Activated T-helper 1 cell treated with anti-CD3 and anti-CD28 coated beads, Interleukin-2, amount 50 U/mL, for 16 hours (primary cell): ENCODE measurements around the gene RETN.
"Not testable (repeated sequence)": the region's sequence is repeated elsewhere in the genome, so short reads cannot be mapped to it uniquely, and the experiment has no call there.

Experiments
- DNase-seq, 2 donors: peaks; one replicate each; pipeline ENCODE4 v3.0.0-alpha.2; 2020; ENCODE audit warnings: low read depth in 1 of 2, low spot score in 1 of 2

RETN gene

DNA sequence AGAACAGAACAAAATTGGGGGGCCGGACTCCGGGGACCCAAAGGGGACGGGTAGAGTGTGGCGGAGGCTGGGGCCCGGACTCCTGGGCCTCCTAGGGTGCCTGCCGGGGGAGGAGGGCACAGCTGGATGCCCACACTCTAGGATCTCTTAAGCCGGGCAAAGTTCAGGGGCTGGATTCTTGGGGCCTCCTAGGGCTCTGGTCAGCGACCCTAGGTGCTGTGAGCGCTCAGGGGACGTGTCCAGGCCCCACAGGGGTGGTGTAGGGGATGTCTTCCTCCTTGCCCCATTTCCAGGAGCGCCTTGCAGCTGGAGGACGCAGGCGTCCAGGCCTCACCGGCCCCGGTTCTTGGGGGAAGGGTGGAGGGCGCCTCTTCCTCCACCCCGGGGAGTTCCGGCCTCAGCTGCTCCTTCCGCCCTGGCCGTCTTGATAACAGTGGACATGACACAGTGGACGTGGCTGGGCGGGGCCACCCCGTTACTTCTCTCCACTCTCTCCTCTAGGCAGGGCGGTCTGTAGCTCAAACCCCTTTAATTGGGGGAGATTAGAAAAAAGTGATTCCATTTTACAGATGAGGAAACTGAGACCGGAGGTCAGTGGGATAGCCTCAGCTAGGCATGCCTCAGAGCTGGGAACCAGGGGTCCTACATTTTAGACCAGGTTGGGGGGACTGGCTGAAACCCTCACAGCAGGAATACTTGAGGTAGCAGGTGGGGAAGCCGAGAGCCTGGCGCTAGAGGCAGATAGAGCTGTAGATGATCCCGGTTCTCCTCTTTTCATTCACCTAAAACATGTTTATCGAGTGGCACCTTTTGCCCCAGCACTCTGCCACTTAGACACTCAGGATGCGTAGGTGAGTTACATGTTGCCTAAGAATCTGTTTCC lies 31.2 kb upstream of the RETN start:
- DNase-seq, result no peak

DNA sequence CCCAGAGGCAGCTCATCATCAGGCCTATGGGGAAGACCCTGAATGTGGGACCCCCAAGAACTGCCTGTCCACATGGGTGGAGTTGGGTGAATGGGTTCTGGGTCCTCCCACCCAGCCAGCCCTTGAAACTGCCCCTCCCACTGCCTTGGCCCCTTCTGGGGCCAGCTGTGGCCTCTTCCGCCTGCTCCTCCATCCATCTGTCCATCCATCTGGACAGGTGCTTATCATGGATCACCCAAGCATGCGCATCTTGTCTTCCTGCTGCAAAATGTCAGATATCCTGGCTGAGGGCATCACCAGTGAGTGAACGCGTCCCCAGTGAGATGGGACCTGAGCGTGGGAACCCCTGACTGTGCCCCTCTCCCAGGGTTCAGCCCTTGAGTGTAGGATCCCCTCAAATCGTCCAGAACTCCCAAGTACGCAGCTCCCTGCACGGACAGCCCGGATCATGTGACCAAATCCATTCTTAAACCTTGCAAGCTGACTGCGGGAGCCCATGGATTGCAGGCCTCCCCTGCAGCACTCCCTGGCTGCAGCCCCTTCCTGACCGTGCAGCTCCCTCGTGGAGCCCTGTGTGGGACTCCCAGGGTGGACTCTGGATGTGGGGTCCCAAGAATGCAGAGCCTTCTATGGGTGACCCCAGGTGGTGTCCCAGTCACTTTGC lies 29.9 kb upstream of the RETN start:
- DNase-seq, result no peak

DNA sequence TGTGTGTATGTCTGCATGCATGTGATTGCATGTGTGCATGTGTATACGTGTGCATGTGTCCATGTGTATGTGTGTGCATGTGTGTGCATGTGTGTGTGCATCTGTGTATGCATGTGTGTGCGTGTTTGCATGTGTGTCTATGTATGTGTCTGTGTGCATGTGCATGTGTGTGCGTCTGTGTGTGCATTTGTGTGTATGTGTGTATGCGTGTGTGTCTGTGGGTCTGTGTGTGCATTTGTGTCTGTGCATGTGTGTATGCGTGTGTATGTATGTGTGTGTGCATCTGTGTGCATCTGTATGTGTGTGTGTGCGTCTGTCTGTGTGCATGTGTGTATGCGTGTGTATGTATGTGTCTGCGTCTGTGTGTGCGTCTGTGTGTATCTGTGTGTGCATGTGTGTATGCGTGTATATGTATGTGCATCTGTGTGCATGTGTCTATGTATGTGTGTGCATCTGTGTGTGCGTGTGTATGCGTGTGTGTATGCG lies 28.9 kb upstream of the RETN start:
- DNase-seq, result no peak

DNA sequence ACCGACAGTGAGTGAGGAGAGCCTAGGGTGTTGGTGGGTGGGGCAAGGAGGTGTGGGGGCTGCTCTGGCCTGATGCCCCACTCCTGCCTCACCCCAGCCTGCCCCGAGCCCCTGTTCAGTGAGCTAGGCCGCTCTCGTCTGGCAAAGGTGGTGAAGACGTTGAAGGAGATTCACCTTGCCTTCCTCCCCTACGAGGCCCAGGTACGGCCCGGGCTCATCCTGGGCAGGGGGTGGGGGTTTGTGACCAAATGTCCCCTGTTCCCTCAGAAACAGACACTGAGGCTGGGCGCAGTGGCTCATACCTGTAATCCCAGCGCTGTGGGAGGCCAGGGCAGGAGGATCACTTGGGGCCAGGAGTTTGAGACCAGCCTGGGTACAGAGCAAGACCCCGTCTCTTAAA lies 28.0 kb upstream of the RETN start:
- DNase-seq, result no peak

DNA sequence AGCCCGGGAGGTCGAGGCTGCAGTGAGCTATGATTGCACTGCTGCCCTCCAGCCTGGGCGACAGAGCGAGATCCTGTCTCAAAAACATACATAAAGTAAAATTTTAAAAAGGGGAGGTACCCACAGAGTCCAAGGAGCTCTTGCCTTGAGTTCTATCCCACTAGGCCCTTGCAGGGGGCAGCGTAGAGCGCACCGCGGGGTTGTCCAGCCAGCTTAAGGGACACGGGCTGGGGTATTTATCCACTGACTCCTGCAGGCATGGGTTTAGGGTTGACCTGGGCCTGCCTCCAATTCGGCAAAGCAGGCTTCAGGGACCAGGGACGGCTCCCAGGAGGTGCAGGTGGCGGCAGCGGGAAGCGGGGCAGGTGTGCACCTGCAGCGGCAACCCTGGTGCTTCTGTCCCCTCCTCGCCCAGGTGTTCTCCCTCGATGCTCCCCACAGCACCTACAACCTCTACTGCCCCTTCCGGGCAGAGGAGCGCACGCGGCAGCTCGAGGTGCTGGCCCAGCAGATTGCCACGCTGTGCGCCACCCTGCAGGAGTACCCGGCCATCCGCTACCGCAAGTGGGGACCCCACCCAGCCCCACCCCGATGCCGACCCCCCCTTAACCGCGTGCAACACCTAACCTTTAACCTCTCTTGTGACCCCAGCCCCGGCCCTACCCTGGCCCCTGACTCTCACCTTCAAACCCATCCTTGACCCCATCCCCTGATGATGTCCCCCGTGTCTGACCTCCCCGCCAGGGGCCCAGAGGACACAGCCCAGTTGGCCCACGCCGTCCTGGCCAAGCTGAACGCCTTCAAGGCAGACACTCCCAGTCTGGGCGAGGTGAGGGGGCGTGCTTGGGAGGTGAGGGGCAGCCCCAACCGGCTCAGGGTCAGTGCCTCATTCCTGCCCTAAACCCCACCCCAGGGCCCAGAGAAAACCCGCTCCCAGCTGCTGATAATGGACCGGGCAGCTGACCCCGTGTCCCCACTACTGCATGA lies 27.3 kb upstream of the RETN start:
- no peak for DNase-seq

DNA sequence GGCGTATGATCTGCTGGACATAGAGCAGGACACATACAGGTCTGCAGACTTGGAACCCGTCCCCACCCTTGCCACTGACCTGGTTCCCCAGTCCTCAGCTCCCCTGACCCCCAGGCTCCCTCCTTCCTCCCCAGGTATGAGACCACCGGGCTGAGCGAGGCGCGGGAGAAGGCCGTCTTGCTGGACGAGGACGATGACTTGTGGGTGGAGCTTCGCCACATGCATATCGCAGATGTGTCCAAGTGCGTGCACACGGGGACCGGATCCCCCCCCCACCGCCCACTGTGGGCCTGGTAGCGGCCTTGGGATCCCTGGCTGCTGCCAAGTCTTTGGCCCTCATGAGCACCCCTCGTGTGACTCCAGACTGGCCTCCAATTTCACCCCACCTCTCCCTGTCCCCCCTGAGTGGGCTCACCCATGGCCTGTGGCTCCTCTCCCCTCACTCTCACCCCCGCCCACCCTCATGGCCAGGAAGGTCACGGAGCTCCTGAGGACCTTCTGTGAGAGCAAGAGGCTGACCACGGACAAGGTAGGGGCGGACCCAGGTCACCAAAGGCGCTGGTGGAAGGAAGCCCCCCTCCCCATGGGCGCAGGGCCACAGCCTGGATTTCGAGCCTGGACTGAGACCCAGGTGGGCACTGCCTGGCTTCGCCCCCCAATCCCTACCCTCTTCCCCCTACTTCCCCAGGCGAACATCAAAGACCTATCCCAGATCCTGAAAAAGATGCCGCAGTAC lies 26.4 kb upstream of the RETN start:
- DNase-seq, result no peak

DNA sequence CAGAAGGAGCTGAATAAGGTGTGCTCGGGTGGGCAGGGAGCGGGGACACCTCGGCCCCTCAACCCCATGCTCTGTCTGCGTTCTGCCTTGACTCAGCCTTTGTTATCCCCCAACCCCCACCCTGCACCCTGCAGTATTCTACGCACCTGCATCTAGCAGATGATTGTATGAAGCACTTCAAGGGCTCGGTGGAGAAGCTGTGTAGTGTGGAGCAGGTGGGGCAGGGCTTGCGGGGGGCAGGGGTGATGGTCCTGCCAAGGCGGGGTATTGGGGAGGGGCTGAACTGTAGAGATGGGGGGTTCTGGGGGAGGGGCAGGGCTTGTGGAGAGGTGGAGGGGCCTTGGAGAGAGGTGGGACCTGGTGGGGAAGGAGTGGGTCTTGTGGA lies 25.8 kb upstream of the RETN start:
- DNase-seq, result no peak

DNA sequence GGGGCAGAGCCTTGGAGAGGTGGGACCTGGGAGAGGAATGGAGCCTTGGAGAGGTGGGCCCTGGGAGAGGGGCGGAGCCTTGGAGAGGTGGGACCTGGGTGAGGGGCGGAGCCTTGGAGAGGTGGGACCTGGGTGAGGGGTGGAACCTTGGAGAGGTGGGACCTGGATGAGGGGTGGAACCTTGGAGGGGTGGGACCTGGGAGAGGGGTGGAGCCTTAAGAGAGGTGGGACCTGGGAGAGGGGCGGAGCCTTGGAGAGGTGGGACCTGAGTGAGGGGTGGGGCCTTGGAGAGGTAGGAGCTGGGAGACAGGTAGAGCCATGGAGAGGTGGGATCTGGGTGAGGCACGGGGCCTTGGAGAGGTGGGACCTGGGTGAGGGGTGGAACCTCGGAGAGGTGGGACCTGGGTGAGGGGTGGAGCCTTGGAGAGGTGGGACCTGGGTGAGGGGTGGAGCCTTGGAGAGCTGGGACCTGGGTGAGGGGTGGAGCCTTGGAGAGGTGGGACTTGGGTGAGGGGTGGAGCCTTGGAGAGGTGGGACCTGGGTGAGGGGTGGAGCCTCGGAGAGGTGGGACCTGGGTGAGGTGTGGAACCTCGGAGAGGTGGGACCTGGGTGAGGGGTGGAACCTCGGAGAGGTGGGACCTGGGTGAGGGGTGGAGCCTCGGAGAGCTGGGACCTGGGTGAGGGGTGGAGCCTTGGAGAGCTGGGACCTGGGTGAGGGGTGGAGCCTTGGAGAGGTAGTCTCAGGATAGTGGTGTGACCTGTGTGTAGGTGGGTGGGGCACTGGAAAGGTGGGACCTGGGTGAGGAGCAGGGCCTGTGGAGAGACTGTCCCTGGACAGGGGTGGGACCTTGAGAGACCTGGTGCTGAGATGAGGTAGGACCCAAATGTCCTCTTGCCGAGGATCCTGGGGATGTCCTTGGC lies 25.0 kb upstream of the RETN start:
- DNase-seq, result not testable (repeated sequence)

DNA sequence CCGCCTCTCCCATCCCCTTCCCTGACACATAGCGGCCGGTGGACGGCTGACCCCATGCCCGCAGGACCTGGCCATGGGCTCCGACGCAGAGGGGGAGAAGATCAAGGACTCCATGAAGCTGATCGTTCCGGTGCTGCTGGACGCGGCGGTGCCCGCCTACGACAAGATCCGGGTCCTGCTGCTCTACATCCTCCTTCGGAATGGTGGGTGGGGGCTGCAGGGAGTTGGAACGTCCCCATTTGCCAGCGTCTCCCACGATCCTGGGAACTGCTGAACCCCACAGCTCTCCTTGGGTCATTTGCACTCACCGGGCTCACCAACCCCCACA lies 24.3 kb upstream of the RETN start:
- no peak for DNase-seq

DNA sequence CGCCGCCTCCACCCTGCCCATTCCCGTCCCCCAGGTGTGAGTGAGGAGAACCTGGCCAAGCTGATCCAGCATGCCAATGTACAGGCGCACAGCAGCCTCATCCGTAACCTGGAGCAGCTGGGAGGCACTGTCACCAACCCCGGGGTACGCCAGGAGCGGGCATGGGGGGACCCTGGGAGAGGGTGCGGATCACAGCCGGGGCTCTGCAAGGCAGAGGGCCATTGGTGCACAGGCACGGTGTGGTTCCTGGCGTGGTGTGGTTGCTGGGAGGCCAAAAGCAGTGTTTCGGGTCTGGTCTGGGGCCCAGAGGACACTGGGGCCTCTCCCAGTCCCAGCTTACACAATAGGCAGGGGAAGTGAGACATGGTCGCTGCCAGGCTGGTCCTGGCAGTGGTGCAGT lies 23.7 kb upstream of the RETN start:
- DNase-seq, result no peak

DNA sequence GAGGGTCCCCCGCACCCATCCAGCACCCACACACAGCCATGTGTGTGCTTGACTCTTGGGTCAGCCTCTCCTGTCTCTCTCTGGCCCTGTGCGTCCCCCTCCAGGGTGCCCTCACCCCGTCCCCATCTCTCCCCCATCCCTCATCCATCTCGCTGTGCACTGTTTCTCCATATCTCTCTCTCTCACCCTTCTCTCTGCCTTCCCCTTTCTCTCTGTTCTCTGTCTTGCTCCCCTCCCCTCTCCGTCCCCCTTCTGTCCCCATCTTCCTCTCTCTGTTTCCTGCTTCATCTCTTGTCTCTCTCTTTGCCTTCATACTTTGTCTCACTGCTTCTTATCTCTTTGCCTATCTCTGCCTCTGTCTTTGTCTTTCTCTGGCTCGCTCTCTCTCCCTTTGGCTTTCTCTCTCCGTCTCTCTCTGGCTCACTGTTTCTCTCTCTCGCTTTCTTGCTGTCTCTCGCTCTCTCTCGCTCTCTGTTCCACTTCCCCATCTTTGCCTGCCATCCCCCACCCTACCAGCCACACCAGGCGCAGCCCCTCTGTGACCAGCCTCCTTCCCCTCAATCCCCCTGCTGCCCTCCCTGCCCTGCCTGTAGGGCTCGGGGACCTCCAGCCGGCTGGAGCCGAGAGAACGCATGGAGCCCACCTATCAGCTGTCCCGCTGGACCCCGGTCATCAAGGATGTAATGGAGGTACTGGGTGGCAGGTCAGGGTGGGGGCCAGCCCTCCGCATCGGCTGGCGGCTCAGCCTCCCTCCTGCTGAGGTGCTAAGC lies 23.0 kb upstream of the RETN start:
- no peak for DNase-seq

DNA sequence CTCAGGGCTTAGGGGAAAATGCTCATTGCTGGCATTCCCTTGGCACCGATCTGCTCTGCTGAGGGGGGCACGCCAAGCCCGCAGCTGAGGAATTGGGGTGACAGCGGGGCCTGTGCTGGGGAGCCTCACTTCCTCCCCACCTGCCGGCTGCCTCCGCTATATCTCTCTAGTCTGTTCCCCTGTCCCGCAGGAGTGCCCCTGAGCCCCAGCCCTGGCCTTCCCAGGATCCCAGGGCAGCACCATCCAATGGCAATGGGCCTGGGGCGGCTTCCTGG lies 22.5 kb upstream of the RETN start:
- DNase-seq, result no peak

DNA sequence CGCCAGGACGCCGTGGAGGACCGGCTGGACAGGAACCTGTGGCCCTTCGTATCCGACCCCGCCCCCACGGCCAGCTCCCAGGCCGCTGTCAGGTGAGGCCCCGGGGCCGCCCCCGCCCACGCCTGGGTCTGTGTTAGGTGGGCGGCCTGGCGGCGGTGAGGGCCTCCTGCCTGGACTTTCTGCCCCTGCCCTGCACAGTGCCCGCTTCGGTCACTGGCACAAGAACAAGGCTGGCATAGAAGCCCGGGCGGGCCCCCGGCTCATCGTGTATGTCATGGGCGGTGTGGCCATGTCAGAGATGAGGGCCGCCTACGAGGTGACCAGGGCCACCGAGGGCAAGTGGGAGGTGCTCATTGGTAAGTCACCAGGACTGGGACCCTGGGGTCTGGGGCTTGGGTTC lies 21.7 kb upstream of the RETN start:
- no peak for DNase-seq

DNA sequence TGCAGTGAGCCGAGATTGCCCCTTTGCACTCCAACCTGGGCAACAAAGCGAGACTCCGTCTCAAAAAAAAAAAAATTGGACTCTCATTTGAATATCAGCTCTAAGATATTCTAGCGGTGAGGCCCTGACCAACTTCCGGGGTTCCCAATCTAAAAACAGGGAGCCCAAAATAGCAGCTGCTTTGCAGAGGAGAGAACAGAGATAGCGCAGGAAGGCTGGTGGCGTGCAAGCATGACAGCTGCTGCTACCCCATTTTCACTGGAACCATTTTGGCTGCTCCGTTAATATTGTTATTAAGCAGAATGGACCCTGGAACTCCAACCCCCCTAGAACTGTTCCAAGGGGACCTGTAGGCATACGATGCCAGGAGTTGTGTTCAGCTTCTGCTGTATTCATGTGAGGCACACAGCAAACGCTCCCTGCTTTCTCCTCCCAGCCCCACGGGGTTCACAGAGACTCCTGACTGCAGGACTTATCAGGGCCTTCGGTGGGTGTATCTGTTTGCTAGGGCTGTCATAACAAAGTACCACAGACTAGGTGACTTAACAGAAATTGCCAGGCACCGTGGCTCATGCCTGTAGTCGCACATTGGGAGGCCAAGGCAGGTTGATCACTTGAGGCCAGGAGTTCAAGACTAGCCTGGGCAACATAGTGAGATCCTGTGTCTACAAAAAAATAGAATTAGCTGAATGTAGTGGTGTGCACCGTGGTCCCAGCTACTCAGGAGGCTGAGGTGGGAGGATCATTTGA lies 20.4 kb upstream of the RETN start:
- DNase-seq, result no peak

DNA sequence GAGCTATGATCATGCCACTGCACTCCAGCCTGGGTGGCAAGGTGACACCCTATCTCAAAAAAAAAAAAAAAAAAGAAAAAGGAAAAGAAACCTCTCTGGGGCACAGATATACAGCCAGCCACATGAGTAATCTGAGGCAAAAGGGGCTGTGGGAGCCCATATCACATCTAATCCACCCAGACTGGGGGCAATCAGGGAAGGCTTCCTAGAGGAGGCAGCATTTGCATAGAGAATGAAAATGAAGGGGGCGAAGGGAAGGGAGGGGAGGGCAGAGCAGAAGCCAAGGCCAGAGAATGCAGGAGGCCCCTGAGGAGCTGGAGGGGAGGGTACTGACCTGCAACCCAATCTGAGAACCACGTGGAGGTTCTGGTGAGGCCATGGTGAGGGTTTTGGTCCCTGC lies 18.7 kb upstream of the RETN start:
- DNase-seq, result no peak

DNA sequence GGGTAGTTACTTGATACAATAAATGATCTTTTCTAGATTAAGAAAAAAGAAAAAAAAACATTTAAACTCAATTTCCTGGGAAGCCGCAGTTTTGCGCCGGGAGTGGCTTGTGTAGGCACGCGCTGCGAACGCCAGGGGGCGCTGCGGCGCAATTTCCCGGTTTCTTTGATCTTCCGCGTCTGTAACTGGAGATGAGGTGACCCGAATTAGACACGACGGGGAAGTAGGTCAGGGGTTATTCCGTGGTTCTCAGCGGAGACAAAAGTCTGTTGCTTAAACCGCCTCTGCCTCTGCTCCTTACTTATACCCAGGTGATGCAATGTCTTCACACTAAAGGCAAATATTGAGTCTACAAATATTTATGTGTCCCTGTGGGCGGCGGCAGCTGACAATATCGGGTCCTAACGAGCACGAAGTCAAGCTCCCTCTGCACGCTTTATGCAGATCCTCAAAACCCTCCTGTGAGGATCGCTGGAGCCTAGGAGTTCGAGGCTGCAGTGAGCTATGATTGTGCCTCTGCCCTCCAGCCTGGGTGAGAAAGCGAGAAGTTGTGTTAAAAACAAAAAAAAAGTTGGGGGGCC lies 16.7 kb upstream of the RETN start:
- peak; percentile 78 to 84 for DNase-seq

DNA sequence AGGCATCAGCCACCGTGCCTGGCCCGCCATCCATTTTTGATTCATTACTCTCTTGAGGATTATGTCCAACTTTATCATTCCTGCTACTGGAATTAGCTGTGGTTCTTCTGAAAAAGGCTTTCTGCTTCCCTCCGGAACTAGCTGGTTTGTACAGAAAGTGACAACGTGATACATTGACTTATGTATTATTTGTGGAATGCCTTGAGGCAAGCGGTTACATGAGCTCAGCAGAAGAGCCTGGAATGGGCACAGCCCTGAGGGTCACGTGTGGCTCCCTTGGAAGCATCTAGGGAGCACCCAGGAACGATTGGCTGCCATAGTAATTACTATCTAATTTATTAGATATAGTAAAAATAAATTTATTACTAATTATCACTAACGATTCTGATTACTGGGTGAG lies 14.4 kb upstream of the RETN start:
- no peak for DNase-seq

DNA sequence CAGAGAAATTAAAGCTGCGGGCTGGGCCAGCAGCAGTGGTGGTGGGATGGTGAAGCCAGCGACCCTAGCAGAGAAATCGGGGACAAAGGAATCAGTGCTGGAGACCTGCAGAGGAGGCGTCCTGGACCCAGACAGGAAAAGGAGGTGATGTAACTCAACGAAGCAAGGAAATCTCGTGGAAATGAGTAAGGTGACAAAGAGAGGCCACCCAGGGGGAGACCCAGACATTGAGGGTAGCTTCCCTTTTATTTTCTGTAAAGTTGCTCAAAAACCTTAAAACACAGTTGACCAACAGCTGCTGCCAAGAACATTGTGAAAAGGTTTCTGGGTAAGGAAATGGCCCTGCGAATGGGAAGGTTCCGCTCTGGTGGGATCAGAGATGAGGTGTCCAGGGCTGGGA lies 13.3 kb upstream of the RETN start:
- no peak for DNase-seq
